HG02759 (cell line): ENCODE data around the gene GJA3.

Experiments
- ATAC-seq: cut with Tn5 transposase; IDR thresholded peaks from one replicate; pipeline ENCODE4 v1.9.1; 2021; ENCODE audit warnings: mild to moderate bottlenecking, moderate library complexity; ENCODE audit not compliant: unreplicated experiment

The GJA3 gene

DNA sequence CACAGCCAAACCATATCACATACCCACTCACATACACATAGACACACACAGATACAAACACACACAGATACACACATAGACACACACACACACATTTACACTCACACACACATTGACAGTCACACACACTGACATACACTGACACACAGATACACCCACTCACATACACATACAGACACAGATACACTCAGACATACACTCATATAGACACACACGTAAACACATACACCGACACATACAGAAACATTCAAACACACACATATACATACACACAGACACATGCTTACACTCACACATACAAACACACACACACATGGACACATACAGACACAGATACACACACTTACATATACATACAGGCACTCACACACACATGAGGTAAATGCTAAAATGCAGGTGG, 30.2 kb downstream of the GJA3 start:
- ATAC-seq: no peak

DNA sequence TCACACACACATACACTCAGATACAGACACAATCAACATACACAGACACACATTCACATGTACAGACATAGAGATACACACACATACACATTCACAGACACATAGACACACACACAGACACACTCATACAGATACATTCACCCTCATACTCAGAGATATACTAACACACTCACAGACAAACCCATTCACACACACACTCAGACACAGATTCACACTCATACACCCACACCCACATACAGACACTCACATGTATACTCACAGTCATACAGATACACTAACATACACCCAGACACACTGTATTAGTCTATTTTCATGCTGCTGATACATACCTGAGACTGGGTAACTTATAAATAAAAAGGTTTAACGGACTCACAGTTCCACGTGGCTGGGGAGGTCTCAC, 30.8 kb downstream of the GJA3 start:
- no peak for ATAC-seq

DNA sequence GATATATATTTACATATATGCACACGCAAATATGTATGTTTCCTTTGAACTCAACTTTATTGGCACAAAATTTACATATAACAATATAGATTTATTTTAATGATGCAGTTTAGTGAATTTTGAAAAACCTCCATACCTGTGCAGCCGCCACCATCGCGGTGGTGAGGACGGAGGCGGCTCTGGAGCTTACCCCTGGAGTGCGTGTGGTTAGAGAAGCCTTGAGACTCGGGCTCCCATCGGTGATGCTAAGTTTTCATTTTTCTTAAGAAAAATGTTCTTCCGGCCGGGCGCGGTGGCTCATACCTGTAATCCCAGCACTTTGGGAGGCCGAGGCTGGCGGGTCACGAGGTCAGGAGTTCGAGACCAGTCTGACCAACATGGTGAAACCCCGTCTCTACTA, 31.8 kb downstream of the GJA3 start:
- ATAC-seq: no peak

DNA sequence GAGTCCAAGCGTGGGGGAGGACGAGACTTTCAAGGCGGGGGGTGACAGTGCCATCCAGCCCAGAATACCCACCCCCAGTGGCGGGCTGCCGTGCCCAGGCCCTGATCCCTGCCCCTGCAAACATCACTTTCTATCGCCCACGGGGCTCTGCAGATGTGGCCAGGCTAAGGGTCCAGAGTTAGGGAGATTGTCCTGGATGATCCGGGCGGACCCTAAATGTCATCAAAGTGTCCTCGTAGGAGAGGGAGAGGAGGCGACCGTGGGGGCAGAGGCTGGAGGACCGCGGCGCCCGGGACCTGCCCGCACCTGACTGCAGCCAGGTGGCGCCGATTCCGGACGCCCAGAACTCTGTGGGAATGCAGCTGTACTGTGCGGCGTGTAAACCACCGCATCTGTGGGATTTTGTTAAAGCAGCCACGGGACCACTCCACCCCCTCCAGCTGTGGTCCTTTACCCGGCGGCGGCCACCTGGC, 32.4 kb downstream of the GJA3 start:
- peak; percentile 26 for ATAC-seq

DNA sequence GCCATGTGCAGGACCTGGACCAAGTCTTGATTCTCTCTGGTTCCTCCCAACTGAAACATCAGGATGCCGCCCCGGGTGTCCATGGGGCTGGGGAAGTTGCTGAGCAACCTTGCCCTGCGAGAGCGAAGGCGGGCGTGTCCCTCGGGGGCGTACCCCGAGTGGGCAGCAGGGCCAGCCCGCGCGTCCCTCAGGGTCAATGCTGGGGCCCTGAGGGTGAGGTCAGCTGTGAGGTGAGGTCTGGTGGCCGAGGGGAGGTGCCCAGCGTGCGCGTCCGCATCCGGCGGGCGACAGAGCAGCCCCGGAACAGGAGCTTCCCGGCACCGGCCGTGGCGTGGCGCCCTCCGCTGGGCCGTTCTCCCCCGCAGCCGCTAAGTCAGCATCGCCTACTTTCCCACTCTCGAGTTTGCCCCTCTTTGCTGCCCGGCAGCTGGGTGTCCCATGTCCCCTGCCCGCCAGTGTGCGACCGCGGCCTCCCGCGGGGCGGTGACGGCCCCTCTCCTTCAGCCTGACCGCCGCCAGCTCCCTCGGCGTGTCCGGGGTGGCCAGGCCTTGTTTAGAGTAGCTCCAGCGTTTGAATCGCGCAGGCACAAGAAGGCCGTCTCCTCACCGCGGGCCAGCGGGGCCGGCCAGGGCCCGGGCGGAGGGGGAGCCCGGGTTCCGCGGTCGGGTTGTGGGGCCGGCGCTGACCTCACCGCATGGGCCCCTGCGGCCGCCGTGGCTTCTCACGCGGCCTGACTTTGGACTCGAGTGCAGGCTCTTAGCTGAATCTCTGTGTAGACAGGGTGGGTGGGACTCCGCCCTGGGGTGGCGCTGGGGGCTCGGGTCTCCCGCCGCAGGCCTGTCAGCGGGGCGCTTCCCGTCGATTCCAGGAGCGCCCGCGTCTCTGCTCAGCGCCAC, 33.0 kb downstream of the GJA3 start:
- peak; percentile 84 for ATAC-seq

DNA sequence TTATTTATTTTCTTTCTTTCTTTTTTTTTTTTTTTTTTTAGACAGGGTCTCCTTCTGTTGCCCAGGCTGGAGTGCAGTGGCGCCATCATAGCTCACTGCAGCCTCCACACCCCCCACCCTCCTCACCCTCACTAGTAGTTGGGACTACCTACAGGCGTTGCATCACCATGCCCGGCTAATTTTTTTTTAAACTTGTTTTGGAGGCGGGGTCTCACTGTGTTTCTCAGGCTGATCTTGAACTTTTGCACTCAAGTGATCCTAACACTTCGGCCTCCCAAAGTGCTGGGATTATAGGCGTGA, 33.6 kb downstream of the GJA3 start:
- ATAC-seq: peak; percentile 18

DNA sequence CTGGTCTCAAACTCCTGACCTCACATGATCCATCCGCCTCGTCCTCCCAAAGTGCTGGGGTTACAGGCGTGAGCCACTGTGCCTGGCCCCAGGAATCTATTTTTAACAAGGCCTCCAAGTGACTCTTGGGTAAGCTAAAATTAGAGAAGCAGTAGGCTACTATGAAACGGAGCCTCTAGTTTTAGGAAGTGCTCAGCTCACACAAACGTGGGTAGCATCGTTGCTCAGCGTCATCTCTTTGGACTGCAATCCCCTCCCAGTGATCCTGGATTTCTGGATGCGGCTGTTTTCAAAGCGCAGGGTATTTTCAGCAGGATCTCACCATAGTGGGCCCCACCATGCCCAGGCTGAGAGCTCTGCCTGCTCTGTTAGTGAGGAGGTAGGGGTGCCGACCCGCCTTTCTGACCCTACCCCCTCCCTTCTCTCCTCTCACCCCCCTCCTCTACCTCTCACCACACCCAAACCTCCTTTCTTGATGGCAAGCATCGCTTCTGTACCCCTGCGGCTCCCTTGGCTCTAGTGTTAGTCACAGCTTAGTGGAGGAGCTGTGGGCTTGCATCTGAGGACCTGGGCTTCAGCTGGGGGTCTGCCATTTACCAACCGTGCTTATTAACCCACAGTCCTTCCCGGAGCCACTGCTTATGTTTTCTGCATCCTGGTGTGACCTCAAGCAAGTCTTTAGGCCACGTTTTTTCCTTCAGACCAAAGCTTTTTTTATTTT, 34.2 kb downstream of the GJA3 start:
- ATAC-seq: no peak

DNA sequence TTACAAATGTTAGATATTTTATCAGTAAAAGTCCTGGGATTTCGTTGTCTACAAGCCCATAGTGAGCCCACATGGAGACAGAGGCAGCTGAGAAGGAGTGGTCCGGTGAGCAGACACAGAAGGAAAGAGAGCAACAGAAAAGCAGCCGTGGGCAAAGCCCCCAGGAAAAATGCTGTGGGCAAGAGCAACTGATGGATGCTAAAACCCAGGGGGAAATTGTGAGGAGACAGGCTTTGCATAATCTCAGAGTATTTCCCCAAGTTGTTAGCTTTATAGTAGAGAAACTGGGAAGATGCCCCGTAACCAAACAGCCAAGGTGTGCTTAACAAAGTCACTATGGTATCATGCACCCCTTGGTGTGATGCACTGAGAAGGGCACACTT, 35.1 kb downstream of the GJA3 start:
- ATAC-seq: no peak

DNA sequence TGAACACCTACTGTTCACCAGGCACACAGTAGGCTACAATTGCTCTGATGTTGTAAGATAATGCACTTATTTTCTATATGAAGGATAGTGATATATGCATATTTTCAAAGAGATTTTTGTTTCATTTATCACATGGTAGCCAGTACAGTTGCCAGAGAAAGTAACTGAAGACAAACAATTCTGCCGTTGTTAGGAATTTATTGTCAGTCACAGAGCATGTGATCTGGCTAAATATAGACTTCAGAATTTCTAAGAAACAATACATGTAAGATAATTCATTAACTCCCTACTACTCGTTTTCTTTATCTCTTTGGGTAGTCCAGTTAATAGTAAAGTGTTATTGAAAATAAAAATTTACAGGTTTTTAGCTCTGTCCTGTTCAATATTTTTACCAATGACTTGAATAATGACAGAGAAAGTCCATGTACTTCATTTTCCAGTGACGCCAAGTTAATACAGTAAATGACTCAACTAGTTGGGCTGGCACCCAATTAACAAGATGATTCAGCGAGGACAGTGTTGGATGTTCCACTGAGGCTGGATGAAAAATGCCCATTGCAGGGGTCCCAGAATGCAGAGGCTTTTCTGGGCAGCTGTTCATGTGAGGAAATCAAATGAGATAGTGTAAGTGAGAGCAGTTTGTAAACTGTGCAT, 35.6 kb downstream of the GJA3 start:
- ATAC-seq: no peak

DNA sequence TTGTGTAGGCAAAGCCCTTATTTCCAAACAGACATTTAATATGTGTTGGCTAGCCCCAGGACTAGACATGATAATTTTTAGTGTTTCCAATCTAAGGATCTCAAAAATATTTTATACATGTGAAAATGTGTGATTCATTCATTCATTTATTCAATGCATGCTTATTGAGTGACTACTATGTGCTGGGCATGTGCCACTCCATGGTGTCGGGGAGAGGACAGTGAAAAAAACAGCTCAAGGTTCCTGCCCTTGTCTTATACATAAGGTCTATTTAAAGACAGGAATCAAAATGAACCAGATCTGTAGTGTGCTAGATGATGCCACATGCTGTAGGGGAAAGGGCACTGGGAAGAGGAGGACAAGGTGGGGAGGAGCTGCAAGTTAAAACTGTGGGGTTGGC, 36.5 kb downstream of the GJA3 start:
- no peak for ATAC-seq

DNA sequence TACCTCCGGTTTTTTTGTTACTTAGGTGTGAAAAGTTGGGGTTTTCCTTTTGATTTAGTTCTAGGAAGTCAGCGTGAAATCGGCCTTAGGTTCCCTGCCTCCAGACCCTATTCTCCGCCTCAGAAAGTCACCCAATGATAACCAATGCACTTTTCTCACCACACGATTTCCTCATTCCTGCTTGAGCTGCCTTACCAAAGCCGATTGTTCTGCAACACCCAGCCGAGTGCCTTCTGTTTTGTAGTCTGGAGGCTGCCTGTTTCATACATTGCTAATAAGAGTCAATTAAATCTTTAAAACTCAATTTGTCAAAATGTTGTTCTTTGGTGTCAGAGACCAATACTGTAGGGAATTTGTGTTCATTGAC, 39.7 kb downstream of the GJA3 start:
- ATAC-seq: no peak

DNA sequence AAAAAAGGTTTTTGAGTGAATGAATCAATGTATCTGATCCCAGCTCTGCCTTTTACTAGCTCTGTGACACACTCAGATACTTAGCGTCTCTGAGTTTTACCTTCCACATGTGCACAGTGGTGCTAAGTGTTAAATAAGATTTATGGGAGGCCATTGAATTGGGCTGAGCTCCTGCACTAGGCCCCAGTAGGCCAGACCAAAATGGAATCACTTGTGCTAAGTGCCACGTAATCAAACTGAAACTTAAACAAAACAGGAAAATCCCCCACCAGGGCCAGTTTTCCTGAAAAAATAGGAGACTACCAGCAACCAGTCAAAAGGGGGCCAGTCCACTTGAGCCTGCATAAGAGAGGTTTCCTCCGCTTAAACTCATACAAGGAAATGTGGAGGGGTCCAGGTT, 40.9 kb downstream of the GJA3 start:
- no peak for ATAC-seq

DNA sequence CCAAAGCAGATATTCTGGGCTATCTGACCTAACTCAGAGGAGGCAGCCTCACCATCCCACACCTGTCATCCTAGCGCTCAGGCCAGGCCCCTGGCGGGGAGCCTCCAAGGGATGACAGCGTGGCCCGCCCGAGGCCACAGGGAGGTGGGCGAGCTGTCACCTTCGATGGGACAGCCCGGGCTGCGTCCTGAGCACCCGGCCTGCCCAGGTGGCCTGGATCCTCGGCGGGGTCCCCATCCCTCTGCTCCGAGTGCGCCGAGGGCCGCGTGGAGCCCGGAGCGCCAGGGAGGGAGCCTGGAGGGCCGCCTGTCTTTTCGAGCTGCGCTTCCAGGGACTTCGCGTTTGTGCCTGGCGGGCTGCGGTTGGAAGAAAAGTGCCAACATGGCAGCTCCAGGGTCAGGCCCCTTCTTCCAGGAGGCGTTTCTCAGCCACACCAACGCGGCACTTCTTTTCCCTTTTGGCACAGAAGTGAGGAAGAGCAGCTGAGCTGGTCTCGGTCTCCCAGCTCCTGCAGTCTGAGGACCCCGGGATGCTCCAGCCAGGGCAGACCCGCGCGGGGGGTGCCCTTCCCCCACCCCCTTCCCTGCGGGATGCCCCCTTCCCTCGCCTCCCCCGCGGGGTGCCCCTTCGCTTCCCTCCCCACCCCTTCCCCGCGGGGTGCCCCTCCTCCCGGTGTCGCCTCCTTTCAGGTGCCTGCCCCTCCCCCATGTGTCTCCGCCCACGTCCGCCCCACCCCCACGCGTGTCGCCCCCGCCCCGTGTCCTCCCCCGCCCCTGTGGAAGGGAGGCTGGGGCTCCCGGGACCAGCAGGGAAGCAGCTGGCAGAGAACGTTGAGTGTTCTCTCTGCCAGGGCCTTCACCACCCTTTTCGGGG, 42.3 kb downstream of the GJA3 start:
- ATAC-seq: peak; percentile 35

DNA sequence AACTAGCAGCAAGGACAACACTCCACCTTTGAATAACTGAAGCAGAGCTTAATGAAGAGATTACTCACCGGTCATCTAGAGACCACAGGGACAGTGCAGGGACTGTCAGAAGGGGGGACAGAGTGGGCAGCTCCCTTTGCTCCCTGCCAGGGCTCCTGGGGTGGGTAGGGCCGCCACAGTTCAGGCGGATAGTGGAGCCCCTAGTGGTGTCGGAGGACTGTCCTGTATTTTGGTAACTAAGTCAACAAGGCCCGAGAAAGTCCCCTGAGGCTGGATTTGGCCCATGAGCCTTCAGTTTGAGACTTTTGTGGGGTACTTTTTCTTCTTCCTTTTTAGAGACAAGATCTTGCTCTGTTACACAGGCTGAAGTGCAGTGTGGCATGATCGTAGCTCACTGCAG, 44.6 kb downstream of the GJA3 start:
- ATAC-seq: no peak

DNA sequence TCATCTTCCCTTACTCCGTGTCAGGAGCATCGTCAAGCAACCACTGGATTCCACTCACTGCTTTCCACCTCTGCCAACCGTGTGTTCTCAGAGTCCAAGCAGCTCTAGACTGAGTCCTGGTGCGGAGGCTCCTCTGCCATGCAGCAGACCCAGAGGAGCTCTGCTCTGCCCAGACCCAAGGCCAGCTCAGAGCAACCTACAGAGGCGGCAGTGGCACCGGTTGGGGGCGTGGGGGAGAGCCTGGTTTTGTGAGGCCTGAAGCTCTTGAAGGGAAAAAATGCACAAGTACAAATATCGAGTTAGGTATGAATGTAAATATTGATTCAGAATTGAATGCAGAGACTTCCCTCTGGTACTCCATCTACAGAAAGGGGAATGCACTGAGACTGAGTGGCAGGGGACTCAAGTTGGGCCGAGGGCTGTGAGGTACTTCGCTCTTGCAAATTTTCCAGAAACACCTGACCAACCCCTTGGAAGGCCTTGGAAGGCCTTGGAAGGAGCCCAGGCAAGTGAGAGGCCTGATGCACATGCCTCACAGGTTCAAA, 46.7 kb downstream of the GJA3 start:
- ATAC-seq: no peak

DNA sequence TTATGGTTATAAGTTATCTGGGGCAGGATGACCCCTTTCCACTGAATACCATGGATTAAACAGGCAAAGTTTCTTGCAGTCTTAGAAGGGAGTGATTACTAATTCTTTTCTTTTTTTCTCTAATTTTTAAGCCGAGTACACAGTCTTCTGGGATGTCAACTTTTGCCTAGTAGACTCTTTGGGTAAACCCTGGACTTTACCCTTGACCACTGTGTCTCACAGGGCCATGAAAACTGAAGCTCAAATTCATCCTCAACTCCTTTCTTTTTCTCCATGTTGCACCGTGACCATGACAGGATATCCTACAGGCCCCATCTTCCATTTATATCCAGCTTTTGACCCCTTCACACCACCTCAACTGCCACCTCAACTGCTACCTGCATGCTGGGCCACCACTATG, 51.8 kb downstream of the GJA3 start:
- ATAC-seq: no peak

DNA sequence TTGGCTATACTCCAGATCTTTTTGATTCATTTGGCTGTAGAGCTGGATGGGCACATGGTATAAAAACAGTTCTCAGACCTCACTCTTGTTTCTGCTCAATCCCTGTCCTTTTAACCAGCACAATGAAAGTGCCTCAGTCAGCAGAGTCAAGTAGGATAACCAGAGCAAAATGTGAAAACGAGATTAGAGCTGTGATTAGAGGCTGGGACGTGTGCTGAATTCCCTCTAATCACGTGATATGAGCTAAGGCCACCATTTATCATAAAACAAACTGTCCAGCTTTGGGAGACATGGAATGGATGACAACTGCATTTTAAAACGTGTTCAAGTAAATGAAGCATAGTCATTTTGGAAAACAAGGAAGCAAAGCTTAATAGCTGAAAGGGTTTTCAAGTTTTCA, 54.1 kb downstream of the GJA3 start:
- no peak for ATAC-seq

DNA sequence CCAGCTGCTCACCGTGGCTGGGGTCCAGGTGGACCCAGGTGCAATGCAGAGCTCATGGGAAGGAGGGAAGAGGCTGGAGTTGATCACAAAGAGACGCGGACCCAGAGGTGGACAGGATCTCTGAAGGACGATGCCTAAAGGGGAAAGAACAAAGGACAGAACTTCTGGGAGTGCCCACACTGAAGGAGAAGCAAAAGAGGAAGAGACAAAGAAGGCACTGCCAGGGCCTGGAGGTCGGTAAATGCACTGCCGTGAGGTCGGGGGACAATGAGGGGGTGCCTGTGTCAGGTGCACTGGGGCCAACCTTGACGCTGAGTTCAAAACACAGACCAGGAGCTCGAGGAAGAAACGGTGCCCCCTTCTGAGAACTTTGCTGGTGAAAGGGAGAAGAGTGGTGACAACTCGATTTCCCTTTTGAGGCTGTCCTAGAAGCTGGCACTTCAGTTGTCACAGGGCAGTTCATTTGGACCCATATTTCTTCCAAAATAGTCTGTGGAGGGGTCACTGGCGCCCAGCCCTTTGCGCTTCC, 55.6 kb downstream of the GJA3 start:
- ATAC-seq: no peak

DNA sequence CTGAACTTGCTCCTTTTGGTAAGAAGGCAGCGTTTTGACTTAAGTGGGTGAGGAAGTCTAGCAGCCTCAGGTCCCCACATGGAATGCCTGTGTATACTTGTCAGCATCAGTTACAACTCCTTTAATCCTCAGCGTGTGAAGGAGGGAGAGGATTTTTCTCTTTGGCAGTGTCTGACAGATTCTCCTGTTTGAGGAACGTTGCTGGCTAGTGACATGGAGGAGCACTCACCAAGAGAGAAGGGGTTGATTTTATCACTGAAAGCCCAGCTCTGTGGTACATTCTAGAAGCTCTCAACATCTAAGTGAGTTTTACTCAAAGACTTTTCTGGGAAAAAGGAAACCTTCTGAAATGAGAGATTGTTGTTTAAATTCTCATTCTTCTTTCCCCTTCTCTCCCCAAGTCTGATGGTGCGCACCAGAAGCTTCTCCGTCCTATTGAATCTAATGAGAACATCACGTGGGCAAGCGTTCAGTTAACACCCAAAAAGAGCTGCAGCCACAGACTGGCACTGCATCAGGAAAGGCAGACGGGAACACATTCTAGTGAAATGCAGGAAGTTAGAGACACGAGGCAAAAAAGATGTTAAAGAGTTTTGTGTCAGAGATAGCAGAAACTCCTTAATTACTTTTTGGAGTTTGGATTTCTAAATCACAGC, 58.2 kb downstream of the GJA3 start:
- ATAC-seq: no peak
